ENCODE measurements around the gene SAT1. TPM values are rescaled to one million over a fixed set of nuclear protein-coding genes. Genes with fewer than 3 reads are reported as not detected.

SAT1 gene
- polyA plus RNA-seq, 1 experiment, result 46.1 TPM

DNA sequence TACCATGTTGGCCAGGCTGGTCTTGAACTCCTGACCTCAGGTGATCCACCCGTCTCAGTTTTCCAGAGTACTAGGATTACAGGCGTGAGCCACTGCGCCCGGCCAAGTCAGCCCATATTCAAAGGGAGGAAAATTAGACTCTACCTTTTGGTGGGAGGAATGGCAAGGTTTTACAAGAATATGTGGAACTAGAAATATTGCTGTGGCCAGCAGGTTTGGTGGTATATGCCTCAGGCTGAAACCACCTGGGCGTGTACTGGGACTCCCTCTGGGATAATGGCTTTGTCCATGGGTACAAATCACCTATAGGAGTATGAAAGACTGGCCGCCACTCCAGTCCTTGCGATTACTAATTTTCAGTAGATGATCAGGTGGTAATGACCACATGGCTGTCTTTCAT lies 32.4 kb downstream of the SAT1 start:
- no peaks in the 10 kb centered on the region for H3K27me3 ChIP-seq (ENCODE audit: control insufficient read depth, insufficient read depth, low read length)
- CTCF ChIA-PET, result no interaction called here
- TF ChIP-seq, protein P1, sequence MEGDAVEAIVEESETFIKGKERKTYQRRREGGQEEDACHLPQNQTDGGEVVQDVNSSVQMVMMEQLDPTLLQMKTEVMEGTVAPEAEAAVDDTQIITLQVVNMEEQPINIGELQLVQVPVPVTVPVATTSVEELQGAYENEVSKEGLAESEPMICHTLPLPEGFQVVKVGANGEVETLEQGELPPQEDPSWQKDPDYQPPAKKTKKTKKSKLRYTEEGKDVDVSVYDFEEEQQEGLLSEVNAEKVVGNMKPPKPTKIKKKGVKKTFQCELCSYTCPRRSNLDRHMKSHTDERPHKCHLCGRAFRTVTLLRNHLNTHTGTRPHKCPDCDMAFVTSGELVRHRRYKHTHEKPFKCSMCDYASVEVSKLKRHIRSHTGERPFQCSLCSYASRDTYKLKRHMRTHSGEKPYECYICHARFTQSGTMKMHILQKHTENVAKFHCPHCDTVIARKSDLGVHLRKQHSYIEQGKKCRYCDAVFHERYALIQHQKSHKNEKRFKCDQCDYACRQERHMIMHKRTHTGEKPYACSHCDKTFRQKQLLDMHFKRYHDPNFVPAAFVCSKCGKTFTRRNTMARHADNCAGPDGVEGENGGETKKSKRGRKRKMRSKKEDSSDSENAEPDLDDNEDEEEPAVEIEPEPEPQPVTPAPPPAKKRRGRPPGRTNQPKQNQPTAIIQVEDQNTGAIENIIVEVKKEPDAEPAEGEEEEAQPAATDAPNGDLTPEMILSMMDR (IDR thresholded peaks at IDR 0.05; ENCODE audit: insufficient read depth, low read depth, low read length), result no peak
- POLR2A ChIA-PET, result no interaction called here
- no peak overlapping the region for H3K4me3 ChIP-seq (ENCODE audit: low read depth, low read length)
- no peak for DNase-seq (ENCODE audit: low read depth)
- no peaks in the 10 kb centered on the region for H3K36me3 ChIP-seq (ENCODE audit: control insufficient read depth, insufficient read depth, low read length)

DNA sequence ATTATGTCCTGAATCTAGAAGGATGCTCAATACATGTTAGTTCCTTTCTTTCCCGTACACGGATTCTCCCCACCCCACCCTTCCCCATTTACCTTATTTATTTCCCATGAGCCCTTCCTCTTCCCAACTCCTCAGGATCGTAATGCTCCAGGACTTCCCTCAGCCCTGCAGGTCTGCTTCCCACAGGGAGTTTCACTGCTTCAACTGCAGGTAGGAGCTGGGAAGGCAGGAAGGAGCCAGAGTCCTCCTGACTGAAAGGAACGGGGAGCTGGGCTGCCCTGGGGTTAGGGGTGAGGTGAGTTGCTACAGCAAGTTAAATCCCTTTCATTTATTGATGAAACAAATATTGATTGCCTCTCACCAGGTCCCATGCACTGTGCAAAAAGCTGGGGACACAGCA lies 33.2 kb downstream of the SAT1 start:
- CTCF ChIA-PET, result no interaction called here
- H3K27me3 ChIP-seq (ENCODE audit: control insufficient read depth, insufficient read depth, low read length), result no peaks in the 10 kb centered on the region
- TF ChIP-seq, protein P1 (IDR thresholded peaks at IDR 0.05; ENCODE audit: insufficient read depth, low read depth, low read length), result no peak
- no peaks in the 10 kb centered on the region for H3K36me3 ChIP-seq (ENCODE audit: control insufficient read depth, insufficient read depth, low read length)
- DNase-seq (ENCODE audit: low read depth), result no peak
- H3K4me3 ChIP-seq (ENCODE audit: low read depth, low read length), result no peak overlapping the region
- POLR2A ChIA-PET, result interaction anchor here (0.5 kb wide), 1 partner anchor 1621 kb away, joined by 5 read pairs; no protein-coding TSS in a partner anchor

- H3K4me3 ChIP-seq (ENCODE audit: low read depth, low read length), result no peak overlapping the region
- DNase-seq (ENCODE audit: low read depth), result no peak
- CTCF ChIA-PET, result interaction anchor here (0.6 kb wide), 1 partner anchor 40 kb away, joined by 3 read pairs; no protein-coding TSS in a partner anchor
- H3K36me3 ChIP-seq (ENCODE audit: control insufficient read depth, insufficient read depth, low read length), result no peaks in the 10 kb centered on the region
- TF ChIP-seq, protein P1 (IDR thresholded peaks at IDR 0.05; ENCODE audit: insufficient read depth, low read depth, low read length), result no peak
- POLR2A ChIA-PET, result no interaction called here
- H3K27me3 ChIP-seq (ENCODE audit: control insufficient read depth, insufficient read depth, low read length), result no peaks in the 10 kb centered on the region
Measured at GRCh38 chrX:23817979-23818336, 35.0 kb downstream of the SAT1 start.

GRCh38 chrX:23819385-23820234 lies 36.6 kb downstream of the SAT1 start:
- TF ChIP-seq, protein P1 (IDR thresholded peaks at IDR 0.05; ENCODE audit: insufficient read depth, low read depth, low read length), result no peak
- POLR2A ChIA-PET, result no interaction called here
- DNase-seq (ENCODE audit: low read depth), result no peak
- Histone ChIP-seq H3K36me3 (ENCODE audit: control insufficient read depth, insufficient read depth, low read length) (no peaks in the 10 kb centered on the region), H3K4me3 (ENCODE audit: low read depth, low read length) (no peak overlapping the region), H3K27me3 (ENCODE audit: control insufficient read depth, insufficient read depth, low read length) (no peaks in the 10 kb centered on the region)
- CTCF ChIA-PET, result no interaction called here

GRCh38 chrX:23820235-23820782 lies 37.3 kb downstream of the SAT1 start:
- ChIA-PET POLR2A (no interaction called here), CTCF (interaction anchor here (0.6 kb wide), 1 partner anchor 62 kb away, joined by 3 read pairs; no protein-coding TSS in a partner anchor)
- TF ChIP-seq, protein P1 (IDR thresholded peaks at IDR 0.05; ENCODE audit: insufficient read depth, low read depth, low read length), result no peak
- Histone ChIP-seq H3K4me3 (ENCODE audit: low read depth, low read length) (no peak overlapping the region), H3K27me3 (ENCODE audit: control insufficient read depth, insufficient read depth, low read length) (no peaks in the 10 kb centered on the region), H3K36me3 (ENCODE audit: control insufficient read depth, insufficient read depth, low read length) (no peaks in the 10 kb centered on the region)
- no peak for DNase-seq (ENCODE audit: low read depth)
